Measurements from ENCODE around the gene PKM. TPM values are rescaled to one million over a fixed set of nuclear protein-coding genes. Genes with fewer than 3 reads are reported as not detected.

PKM gene
- total RNA-seq, 1 experiment from 2014 or later: 1,026 TPM

DNA sequence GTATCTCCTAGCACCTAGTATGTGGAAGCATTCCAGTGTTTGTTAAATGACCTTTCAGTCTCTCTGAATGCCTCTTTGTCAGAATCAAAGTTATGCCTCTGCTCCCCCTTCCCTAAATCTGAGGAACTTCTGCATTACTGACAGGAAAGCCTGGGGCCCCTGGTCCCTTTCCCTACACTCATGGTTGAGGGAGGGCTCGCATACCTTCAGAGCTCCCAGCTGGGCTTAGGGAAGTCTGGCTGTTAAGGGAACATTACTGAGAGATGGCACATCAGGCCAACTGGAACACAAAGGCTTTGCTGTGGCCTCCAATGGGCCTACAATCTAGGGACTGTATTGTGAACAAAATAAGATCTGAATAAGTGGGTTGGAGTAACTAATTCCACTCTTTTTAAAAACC lies 10.3 kb downstream of the PKM start:
- no peak overlapping the region for H3K4ac ChIP-seq (ENCODE audit: low read depth, low read length)
- H3K27ac ChIP-seq (ENCODE audit: insufficient read length, low read depth, low read length): no peak overlapping the region
- no peak overlapping the region for H4K91ac ChIP-seq (ENCODE audit: insufficient read length, low read depth, low read length)
- no peaks in the 10 kb centered on the region for H3K9me3 ChIP-seq (ENCODE audit: control insufficient read depth, low read depth, low read length)
- H3K56ac ChIP-seq (ENCODE audit: insufficient read length, low read depth, low read length): no peak overlapping the region
- H3K9ac ChIP-seq (ENCODE audit: extremely low read depth, insufficient read length, low read length): no peak overlapping the region
- H2BK15ac ChIP-seq (ENCODE audit: low read depth, low read length): no peak overlapping the region
- peaks cover 16% of the 10 kb centered on the region for H3K79me1 ChIP-seq (ENCODE audit: insufficient read depth, low read depth, low read length, poor library complexity, severe bottlenecking)
- H4K8ac ChIP-seq (replicated peaks; ENCODE audit: insufficient read length, low read depth, low read length): no peak overlapping the region
- no peak overlapping the region for H2BK5ac ChIP-seq (ENCODE audit: insufficient read length, low read length)
- no peak overlapping the region for H2BK20ac ChIP-seq (ENCODE audit: low read depth, low read length, poor library complexity, severe bottlenecking)
- Mint-ChIP-seq H3K4me3 (no peak overlapping the region), H3K9me3 (no peaks in the 10 kb centered on the region), H3K27me3 (ENCODE audit: low read depth) (no peaks in the 10 kb centered on the region), H3K27ac (peak overlapping the region in 1 of 3 experiments; percentile 4; a peak in 1 of 7 replicates), H3K36me3 (ENCODE audit: insufficient read depth in 1 of 3, low read depth in 3 of 3) (peaks cover 20 to 83% (median 82%) of the 10 kb centered on the region in 3 experiments; a peak in 6 of 7 replicates), H3K4me1 (peaks cover 29 to 34% of the 10 kb centered on the region in 2 experiments)
- no peak for TF ChIP-seq CTCF (conservative IDR thresholded peaks at IDR 0.05)
- H2BK120ac ChIP-seq (ENCODE audit: low read depth, low read length, poor library complexity, severe bottlenecking): no peak overlapping the region
- no peaks in the 10 kb centered on the region for H3K4me1 ChIP-seq (ENCODE audit: insufficient read depth, low read length)
- no peak for DNase-seq
- H3K23me2 ChIP-seq (ENCODE audit: insufficient read length, low read depth, low read length, poor library complexity, severe bottlenecking): no peaks in the 10 kb centered on the region
- WGBS (ENCODE audit: extremely low coverage, insufficient read length, low lambda C conversion rate): no CpG with 5 or more reads among the region's 1 CpG
- no peak overlapping the region for H2AK5ac ChIP-seq (ENCODE audit: insufficient read length, low read length)
- no peak overlapping the region for H3K4me2 ChIP-seq (ENCODE audit: insufficient read depth, insufficient read length, low read length)
- H3K27me3 ChIP-seq (ENCODE audit: insufficient read depth, low read length): no peaks in the 10 kb centered on the region
- H3T11ph ChIP-seq (ENCODE audit: low read length): no peak overlapping the region
- no peak overlapping the region for H2AFZ ChIP-seq (ENCODE audit: low read length)
- no peak overlapping the region for H3K23ac ChIP-seq (ENCODE audit: insufficient read length, low read depth, low read length)
- no peak overlapping the region for H3K14ac ChIP-seq (ENCODE audit: insufficient read depth, low read length)
- no peak overlapping the region for H4K5ac ChIP-seq (ENCODE audit: insufficient read length, low read depth, low read length)
- no peak overlapping the region for H2BK12ac ChIP-seq (ENCODE audit: insufficient read length, low read depth, low read length)
- H3K79me2 ChIP-seq (ENCODE audit: insufficient read depth, low read length): peaks cover 36% of the 10 kb centered on the region
- no peaks in the 10 kb centered on the region for H4K20me1 ChIP-seq (ENCODE audit: control insufficient read depth, insufficient read depth, insufficient read length)
- H3K18ac ChIP-seq (ENCODE audit: insufficient read length, low read depth, low read length): no peak overlapping the region
